GM12878 (cell line): ENCODE results near the gene HSP90AB1. TPM values are rescaled to one million over a fixed set of nuclear protein-coding genes. Genes with fewer than 3 reads are reported as not detected.
A peak's percentile ranks its signal among the peaks of the same experiment; 100 is the strongest.

Source experiments
- CREB1 ChIP-seq: IDR thresholded peaks from 2 replicates; pipeline ENCODE4 v1.6.1; 2012; ENCODE audit warnings: low read depth, mild to moderate bottlenecking, inconsistent platforms
- DPF2 ChIP-seq: fragments of 450-650 bp; IDR thresholded peaks from 2 replicates; pipeline ENCODE4 v1.6.1; 2017; ENCODE audit warnings: mild to moderate bottlenecking
- HSF1 ChIP-seq: fragments of 150-350 bp; IDR thresholded peaks from 2 replicates; pipeline ENCODE4 v1.6.1; 2014; ENCODE audit warnings: mild to moderate bottlenecking, low read depth, low read length
- JUND ChIP-seq: IDR thresholded peaks from 2 replicates; pipeline ENCODE4 v1.6.1; 2012; ENCODE audit warnings: low read depth, mild to moderate bottlenecking, low read length, improper control_type of control experiment, moderate library complexity
- KAT2A ChIP-seq: conservative IDR thresholded peaks from 2 replicates; pipeline ENCODE4 v1.6.1; 2011; ENCODE audit warnings: low read depth, low read length; ENCODE audit not compliant: control insufficient read depth
- LARP7 ChIP-seq: fragments of 450-650 bp; IDR thresholded peaks from 2 replicates; pipeline ENCODE4 v1.6.1; 2017; ENCODE audit warnings: mild to moderate bottlenecking
- MEF2A ChIP-seq: IDR thresholded peaks from 2 replicates; pipeline ENCODE4 v1.6.1; 2011; ENCODE audit warnings: low read depth, mild to moderate bottlenecking, low read length, moderate library complexity; ENCODE audit not compliant: insufficient read depth
- NFXL1 ChIP-seq: fragments of 450-650 bp; IDR thresholded peaks from 2 replicates; pipeline ENCODE4 v1.6.1; 2017; ENCODE audit warnings: antibody characterized with exemption, mild to moderate bottlenecking, borderline replicate concordance
- NFYB ChIP-seq: IDR thresholded peaks from 2 replicates; pipeline ENCODE4 v1.6.1; 2011; ENCODE audit warnings: low read depth, mild to moderate bottlenecking, low read length, improper control_type of control experiment, moderate library complexity; ENCODE audit not compliant: insufficient read depth
- NR2C2 ChIP-seq: IDR thresholded peaks from 2 replicates; pipeline ENCODE4 v1.6.1; 2011; ENCODE audit warnings: borderline replicate concordance, low read depth; ENCODE audit not compliant: control insufficient read depth, insufficient read length
- PML ChIP-seq: IDR thresholded peaks from 2 replicates; pipeline ENCODE4 v1.6.1; 2012; ENCODE audit warnings: low read length, inconsistent platforms
- POLR2A ChIP-seq: IDR thresholded peaks from 2 replicates; pipeline ENCODE4 v1.6.1; 2011; ENCODE audit warnings: low read depth, mild to moderate bottlenecking, low read length
- RB1 ChIP-seq: fragments of 450-650 bp; formaldehyde crosslinking; IDR thresholded peaks from 2 replicates; pipeline ENCODE4 v1.6.1; 2017; ENCODE audit warnings: mild to moderate bottlenecking, borderline replicate concordance
- SMAD5 ChIP-seq: IDR thresholded peaks from 2 replicates; pipeline ENCODE4 v1.6.1; 2016; ENCODE audit warnings: antibody characterized with exemption, low read depth
- SRF ChIP-seq, 2 experiments: IDR thresholded peaks; 2 replicates each; pipeline ENCODE4 v1.6.1; 2011; ENCODE audit warnings: low read depth in 2 of 2, low read length in 2 of 2, mild to moderate bottlenecking in 1 of 2, moderate library complexity in 1 of 2
- ZBTB40 ChIP-seq: fragments of 450-650 bp; IDR thresholded peaks from 2 replicates; pipeline ENCODE4 v1.6.1; 2016; ENCODE audit warnings: mild to moderate bottlenecking, moderate library complexity, borderline replicate concordance
- polyA plus RNA-seq, 11 experiments: library from polyadenylated mRNA; depleted of rRNA in 4 of 11; unstranded in 6 of 11; stranded (reverse) in 5 of 11; fragments of >200 nt; fragmentation: Nextera tagmentation in 4 of 11; fragmentation: Illumina TruSeq in 1 of 11; extraction: Ambion mirVana in 4 of 11; extraction: Trizol in 1 of 11; gene quantifications; 1 replicate in 1 of 11; 2 replicates in 10 of 11; pipeline versions ENCODE4 v1.2.1 to v1.2.3, GENCODE V29; 2011 to 2016; ENCODE audit warnings: inconsistent platforms in 2 of 11, missing spikeins in 2 of 11, low read depth in 1 of 11
- total RNA-seq, 4 experiments: library from RNA; depleted of rRNA in 3 of 4; stranded (reverse); fragments of >200 nt in 3 of 4; fragmentation: Illumina TruSeq in 1 of 4; extraction: Trizol in 1 of 4; gene quantifications; 2 replicates each; pipeline versions ENCODE4 v1.2.1 to v1.2.3, GENCODE V29; 2013 to 2021

HSP90AB1 gene
- total and polyA plus RNA-seq, 10 of the 15 experiments (the other 5 are each of a cell fraction or from before 2014, with no cell fraction given) = 988 to 1,682 (median 1,146) TPM

- TF ChIP-seq ZBTB40 = 0 out of 2 replicates have a peak, but pooled peaks have one; percentile 34
- TF ChIP-seq SMAD5 = no peak
- TF ChIP-seq LARP7 = peak; percentile 35; the same call in 1 of the 2 replicates
- TF ChIP-seq NFXL1 = no peak
- TF ChIP-seq NR2C2 = no peak
- 0 out of 2 replicates have a peak, but pooled peaks have one; percentile 49 for TF ChIP-seq PML
- peak; percentile 100 for TF ChIP-seq HSF1
- no peak for TF ChIP-seq RB1
- TF ChIP-seq SRF (IDR thresholded peaks at IDR 0.05; ENCODE audit: low read depth in 2 of 2, low read length in 2 of 2) = peak; percentile 73 to 78
- TF ChIP-seq DPF2 = peak; percentile 31; the same call in 1 of the 2 replicates
- TF ChIP-seq JUND = no peak
- TF ChIP-seq KAT2A = no peak
- peak; percentile 83 for TF ChIP-seq POLR2A
- peak; percentile 63 for TF ChIP-seq CREB1
- no peak for TF ChIP-seq MEF2A
- no peak for TF ChIP-seq NFYB
These were observed 719 bp downstream of the HSP90AB1 start (continued) for GRCh38 chr6:44247338-44248302.
